Astrocyte (in vitro differentiated cells and primary cell): ENCODE data around the gene SUMF1.

ENCODE experiments used
- EZH2 ChIP-seq: IDR thresholded peaks from 2 replicates; pipeline ENCODE4 v1.6.1; 2012; ENCODE audit warnings: mild to moderate bottlenecking, low read length, inconsistent platforms; ENCODE audit not compliant: insufficient read depth
- TF ChIP-seq, protein P1 (sequence below): IDR thresholded peaks from 2 replicates; pipeline ENCODE4 v1.5.1; 2011; ENCODE audit warnings: low read depth, mild to moderate bottlenecking, inconsistent platforms, low read length, moderate library complexity; ENCODE audit not compliant: insufficient read depth

DNA sequence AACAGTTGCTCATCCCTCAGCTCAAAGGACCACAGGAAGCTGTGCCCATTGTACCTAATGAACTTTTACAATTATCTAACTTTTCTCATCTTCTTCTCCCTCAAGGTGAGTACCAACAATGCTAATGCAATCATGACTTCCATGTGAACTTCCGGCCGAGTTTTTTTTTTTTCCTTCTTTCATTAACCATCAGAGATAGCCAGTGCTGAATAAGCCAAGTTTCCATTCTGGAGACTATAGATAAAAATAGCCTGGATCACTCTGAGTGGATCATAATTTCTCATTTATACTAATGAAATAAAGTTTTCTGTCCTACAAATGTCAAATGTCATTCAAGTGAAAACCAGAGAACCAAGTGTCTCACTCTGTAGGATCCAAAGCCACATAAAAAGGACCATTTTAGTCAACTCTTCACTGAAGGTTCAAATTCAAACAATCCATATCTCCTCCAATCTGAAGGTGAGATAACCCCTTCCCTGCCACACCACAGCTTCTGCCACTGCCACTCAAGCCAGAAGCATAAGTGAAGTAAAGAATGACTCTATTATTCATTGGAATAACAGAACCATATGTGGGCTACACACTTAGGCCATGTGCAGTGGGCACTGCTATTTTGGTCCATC lies 5.5 kb downstream of the SUMF1 start:
- TF ChIP-seq, protein P1, sequence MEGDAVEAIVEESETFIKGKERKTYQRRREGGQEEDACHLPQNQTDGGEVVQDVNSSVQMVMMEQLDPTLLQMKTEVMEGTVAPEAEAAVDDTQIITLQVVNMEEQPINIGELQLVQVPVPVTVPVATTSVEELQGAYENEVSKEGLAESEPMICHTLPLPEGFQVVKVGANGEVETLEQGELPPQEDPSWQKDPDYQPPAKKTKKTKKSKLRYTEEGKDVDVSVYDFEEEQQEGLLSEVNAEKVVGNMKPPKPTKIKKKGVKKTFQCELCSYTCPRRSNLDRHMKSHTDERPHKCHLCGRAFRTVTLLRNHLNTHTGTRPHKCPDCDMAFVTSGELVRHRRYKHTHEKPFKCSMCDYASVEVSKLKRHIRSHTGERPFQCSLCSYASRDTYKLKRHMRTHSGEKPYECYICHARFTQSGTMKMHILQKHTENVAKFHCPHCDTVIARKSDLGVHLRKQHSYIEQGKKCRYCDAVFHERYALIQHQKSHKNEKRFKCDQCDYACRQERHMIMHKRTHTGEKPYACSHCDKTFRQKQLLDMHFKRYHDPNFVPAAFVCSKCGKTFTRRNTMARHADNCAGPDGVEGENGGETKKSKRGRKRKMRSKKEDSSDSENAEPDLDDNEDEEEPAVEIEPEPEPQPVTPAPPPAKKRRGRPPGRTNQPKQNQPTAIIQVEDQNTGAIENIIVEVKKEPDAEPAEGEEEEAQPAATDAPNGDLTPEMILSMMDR = no peak
- no peak for TF ChIP-seq EZH2
